A673 (cell line): ENCODE data around the gene DEAF1. TPM values are rescaled to one million over a fixed set of nuclear protein-coding genes. Genes with fewer than 3 reads are reported as not detected.

Source experiments
- BruUV-seq: library from RNA; stranded (reverse); fragments of 400-500 nt; replicated peaks from 2 replicates; lab custom pipeline; 2021; lab: Mats Ljungman, UMichigan
- CTCF ChIA-PET: fragments of 300-600 bp; sonication (Branson Sonifier 250); formaldehyde crosslinking; loops from one replicate; lab custom pipeline; 2022; ENCODE audit warnings: antibody characterized with exemption; lab: Charles Lee
- POLR2A ChIA-PET: fragments of 300-600 bp; sonication (Branson Sonifier 250); formaldehyde crosslinking; loops from one replicate; lab custom pipeline; 2022; ENCODE audit warnings: antibody characterized with exemption; ENCODE audit not compliant: low non-redundant PET; lab: Charles Lee
- DNase-seq: peaks from one replicate; pipeline ENCODE4 v3.0.0-alpha.2; 2015; ENCODE audit warnings: low spot score
- H3K27ac ChIP-seq: fragments of 200-600 bp; sonication (generic); 2 replicates; pipeline ENCODE4 v1.5.1; 2016; ENCODE audit warnings: mixed run types, low read depth, mild to moderate bottlenecking, mixed read lengths, antibody characterized with exemption, low read length; ENCODE audit not compliant: poor library complexity, severe bottlenecking
- H3K27me3 ChIP-seq: fragments of 200-600 bp; sonication (generic); replicated peaks from 2 replicates; pipeline ENCODE4 v1.6.1; 2017; ENCODE audit warnings: mixed run types, low read depth, mild to moderate bottlenecking, mixed read lengths, antibody characterized with exemption, low read length; ENCODE audit not compliant: insufficient read depth, poor library complexity
- H3K36me3 ChIP-seq: fragments of 200-600 bp; sonication (generic); 2 replicates; pipeline ENCODE4 v1.6.1; 2016; ENCODE audit warnings: mixed run types, mild to moderate bottlenecking, mixed read lengths, antibody characterized with exemption, low read length; ENCODE audit not compliant: insufficient read depth, poor library complexity, severe bottlenecking
- H3K4me1 ChIP-seq: fragments of 200-600 bp; sonication (generic); 2 replicates; pipeline ENCODE4 v1.6.1; 2017; ENCODE audit warnings: mixed run types, mild to moderate bottlenecking, mixed read lengths, antibody characterized with exemption, low read length; ENCODE audit not compliant: insufficient read depth, poor library complexity, severe bottlenecking
- H3K4me3 ChIP-seq: fragments of 200-600 bp; sonication (generic); 2 replicates; pipeline ENCODE4 v1.5.1; 2016; ENCODE audit warnings: low read depth, mixed run types, mild to moderate bottlenecking, mixed read lengths, low read length; ENCODE audit not compliant: poor library complexity, severe bottlenecking
- H3K9me3 ChIP-seq: fragments of 200-600 bp; sonication (generic); 2 replicates; pipeline ENCODE4 v1.6.1; 2016; ENCODE audit warnings: mixed run types, low read depth, mild to moderate bottlenecking, mixed read lengths, antibody characterized with exemption, low read length; ENCODE audit not compliant: poor library complexity, severe bottlenecking
- EZH2 ChIP-seq: fragments of 200-600 bp; sonication (generic); IDR thresholded peaks from 2 replicates; pipeline ENCODE4 v1.6.1; 2017; ENCODE audit warnings: borderline replicate concordance, low read depth, mild to moderate bottlenecking, mixed read lengths, antibody characterized with exemption, low read length; ENCODE audit not compliant: poor library complexity, severe bottlenecking
- intact Hi-C: fragments of 100-400 bp; cut with micrococcal nuclease; formaldehyde crosslinking; loops from one replicate; pipeline ENCODE4 v1.10.0; 2022; ENCODE audit not compliant: unreplicated experiment
- total RNA-seq: library from RNA; stranded (reverse); gene quantifications from 2 replicates; pipeline ENCODE4 v1.2.3, GENCODE V29; 2021
- TF ChIP-seq, protein P1 (sequence below): fragments of 300-800, 200-600 bp; sonication (generic); conservative IDR thresholded peaks from 2 replicates; pipeline ENCODE4 v1.5.1; 2017; ENCODE audit warnings: low read depth, mild to moderate bottlenecking, antibody characterized with exemption, low read length, moderate library complexity, mixed read lengths

The DEAF1 gene
- total RNA-seq, 1 experiment from 2014 or later, result 56.7 TPM

GRCh38 chr11:640021-640706, 54.9 kb downstream of the DEAF1 start:
- ChIA-PET POLR2A (interaction anchor here (0.7 kb wide), 1 partner anchor 135 kb away, joined by 4 read pairs; no protein-coding TSS in a partner anchor), CTCF (no interaction called here)
- H3K27me3 ChIP-seq, result no peaks in the 10 kb centered on the region
- TF ChIP-seq, protein P1, sequence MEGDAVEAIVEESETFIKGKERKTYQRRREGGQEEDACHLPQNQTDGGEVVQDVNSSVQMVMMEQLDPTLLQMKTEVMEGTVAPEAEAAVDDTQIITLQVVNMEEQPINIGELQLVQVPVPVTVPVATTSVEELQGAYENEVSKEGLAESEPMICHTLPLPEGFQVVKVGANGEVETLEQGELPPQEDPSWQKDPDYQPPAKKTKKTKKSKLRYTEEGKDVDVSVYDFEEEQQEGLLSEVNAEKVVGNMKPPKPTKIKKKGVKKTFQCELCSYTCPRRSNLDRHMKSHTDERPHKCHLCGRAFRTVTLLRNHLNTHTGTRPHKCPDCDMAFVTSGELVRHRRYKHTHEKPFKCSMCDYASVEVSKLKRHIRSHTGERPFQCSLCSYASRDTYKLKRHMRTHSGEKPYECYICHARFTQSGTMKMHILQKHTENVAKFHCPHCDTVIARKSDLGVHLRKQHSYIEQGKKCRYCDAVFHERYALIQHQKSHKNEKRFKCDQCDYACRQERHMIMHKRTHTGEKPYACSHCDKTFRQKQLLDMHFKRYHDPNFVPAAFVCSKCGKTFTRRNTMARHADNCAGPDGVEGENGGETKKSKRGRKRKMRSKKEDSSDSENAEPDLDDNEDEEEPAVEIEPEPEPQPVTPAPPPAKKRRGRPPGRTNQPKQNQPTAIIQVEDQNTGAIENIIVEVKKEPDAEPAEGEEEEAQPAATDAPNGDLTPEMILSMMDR, result no peak
- H3K4me1 ChIP-seq, result peaks cover 49% of the 10 kb centered on the region
- DNase-seq, result no peak
- no peak overlapping the region for H3K4me3 ChIP-seq
- H3K36me3 ChIP-seq, result no peaks in the 10 kb centered on the region
- H3K27ac ChIP-seq, result peak overlapping the region; percentile 73
- intact Hi-C loops, result no loop called here
- no TSS peak for BruUV-seq
- no peaks in the 10 kb centered on the region for H3K9me3 ChIP-seq

DNA sequence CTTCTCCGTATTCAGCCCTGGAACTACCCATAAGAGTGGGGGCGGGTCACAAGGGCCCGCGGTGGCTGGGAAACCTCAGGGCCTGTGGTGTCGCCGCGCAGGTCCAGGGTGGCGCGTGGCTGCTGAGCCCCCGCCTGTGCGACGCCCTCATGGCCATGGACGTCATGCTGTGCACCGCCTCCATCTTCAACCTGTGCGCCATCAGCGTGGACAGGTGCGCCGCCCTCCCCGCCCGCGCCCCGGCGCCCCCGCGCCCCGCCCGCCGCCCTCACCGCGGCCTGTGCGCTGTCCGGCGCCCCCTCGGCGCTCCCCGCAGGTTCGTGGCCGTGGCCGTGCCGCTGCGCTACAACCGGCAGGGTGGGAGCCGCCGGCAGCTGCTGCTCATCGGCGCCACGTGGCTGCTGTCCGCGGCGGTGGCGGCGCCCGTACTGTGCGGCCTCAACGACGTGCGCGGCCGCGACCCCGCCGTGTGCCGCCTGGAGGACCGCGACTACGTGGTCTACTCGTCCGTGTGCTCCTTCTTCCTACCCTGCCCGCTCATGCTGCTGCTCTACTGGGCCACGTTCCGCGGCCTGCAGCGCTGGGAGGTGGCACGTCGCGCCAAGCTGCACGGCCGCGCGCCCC, 55.6 kb downstream of the DEAF1 start:
- peak; percentile 41 for DNase-seq
- intact Hi-C loops, result no loop called here
- no TSS peak for BruUV-seq
- H3K4me1 ChIP-seq, result peaks cover 49% of the 10 kb centered on the region
- peak overlapping the region; percentile 82 for H3K27ac ChIP-seq
- no peaks in the 10 kb centered on the region for H3K27me3 ChIP-seq
- H3K36me3 ChIP-seq, result no peaks in the 10 kb centered on the region
- no peaks in the 10 kb centered on the region for H3K9me3 ChIP-seq
- peak overlapping the region; percentile 18 for H3K4me3 ChIP-seq
- POLR2A ChIA-PET, result interaction anchor here (0.7 kb wide), 1 partner anchor 136 kb away, joined by 4 read pairs; no protein-coding TSS in a partner anchor
- CTCF ChIA-PET, result interaction anchor here (0.7 kb wide), 1 partner anchor 429 kb away, joined by 3 read pairs; no protein-coding TSS in a partner anchor
- no peak for TF ChIP-seq EZH2
- TF ChIP-seq, protein P1, result no peak

GRCh38 chr11:638631-639331, 56.2 kb downstream of the DEAF1 start:
- DNase-seq, result peak; percentile 84
- Histone ChIP-seq H3K4me1 (peaks cover 49% of the 10 kb centered on the region), H3K27me3 (no peaks in the 10 kb centered on the region), H3K27ac (peak overlapping the region; percentile 82), H3K9me3 (no peaks in the 10 kb centered on the region), H3K36me3 (no peaks in the 10 kb centered on the region), H3K4me3 (peak overlapping the region; percentile 18)
- CTCF ChIA-PET, result interaction anchor here (0.7 kb wide), 1 partner anchor 430 kb away, joined by 3 read pairs; no protein-coding TSS in a partner anchor
- TSS peak; percentile 92 for BruUV-seq
- intact Hi-C loops, result no loop called here
- TF ChIP-seq, protein P1, result no peak
- no peak for TF ChIP-seq EZH2
- POLR2A ChIA-PET, result no interaction called here
